ENCODE data around the gene GPR78.

The GPR78 gene

DNA sequence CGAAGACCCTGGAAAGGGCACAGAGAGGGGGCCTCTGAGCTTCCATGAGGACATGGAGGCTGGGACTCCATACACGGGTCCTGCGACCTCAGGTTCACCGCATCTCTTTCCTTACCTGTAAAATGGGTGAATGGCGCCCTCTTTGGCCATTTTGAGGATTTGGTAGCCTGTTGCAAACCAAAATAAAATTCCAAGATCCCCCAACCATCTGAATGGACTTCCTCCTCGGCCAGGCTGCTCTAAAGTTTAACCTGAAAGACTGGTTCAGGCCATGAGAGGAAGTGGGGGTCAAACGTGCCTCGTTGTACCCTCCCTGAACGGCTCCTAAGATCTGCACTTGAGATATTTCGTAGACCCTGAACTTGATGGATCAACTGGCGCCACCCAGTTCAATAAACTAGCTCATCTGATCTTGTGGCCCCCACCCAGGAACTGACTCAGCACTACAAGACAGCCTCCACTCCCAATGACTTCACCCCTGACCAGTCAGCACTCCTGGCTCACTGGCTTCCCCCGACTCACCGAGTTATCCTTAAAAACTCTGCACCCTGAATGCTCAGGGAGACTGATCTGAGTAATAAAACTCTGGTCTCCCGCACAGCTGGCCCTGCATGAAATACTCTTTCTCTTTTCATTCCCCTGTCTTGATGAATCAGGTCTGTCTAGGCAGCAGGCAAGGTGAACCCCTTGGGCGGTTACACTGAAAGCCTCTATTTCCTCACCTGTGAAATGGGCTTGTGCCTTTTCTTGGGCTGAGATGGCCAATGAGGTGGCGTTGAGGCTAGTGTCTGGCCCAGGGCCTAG lies 32.9 kb upstream of the GPR78 start:
- DNase-seq, result peak; percentile 67

GRCh38 chr4:8547912-8548730 lies 32.1 kb upstream of the GPR78 start:
- DNase-seq, result no peak

- no peak for DNase-seq
Measured at GRCh38 chr4:8548731-8549351, 31.4 kb upstream of the GPR78 start.

- DNase-seq, result no peak
Measured at GRCh38 chr4:8549352-8549931, 30.8 kb upstream of the GPR78 start.

DNA sequence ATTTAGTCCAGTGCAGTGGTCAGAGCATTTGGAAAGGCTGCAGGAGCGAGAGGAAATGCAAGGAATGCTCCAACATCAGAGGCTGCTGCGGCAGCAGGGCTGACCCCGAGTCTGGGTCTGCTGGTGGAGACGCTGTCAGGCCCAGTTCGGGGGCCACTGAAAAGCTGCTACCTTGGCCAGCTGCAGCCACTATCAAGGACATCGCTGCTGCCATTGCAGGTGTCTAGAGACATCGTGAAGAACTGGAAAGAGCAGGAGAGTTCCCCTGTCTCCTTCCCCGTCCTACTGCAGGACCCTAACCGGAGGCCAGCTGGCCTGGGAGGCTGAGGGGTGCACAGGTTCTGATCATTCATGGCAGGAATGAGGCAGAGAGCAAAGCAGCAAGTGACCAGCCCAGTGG lies 29.5 kb upstream of the GPR78 start:
- DNase-seq, result no peak

GRCh38 chr4:8552024-8552423 lies 28.2 kb upstream of the GPR78 start:
- DNase-seq, result no peak

DNA sequence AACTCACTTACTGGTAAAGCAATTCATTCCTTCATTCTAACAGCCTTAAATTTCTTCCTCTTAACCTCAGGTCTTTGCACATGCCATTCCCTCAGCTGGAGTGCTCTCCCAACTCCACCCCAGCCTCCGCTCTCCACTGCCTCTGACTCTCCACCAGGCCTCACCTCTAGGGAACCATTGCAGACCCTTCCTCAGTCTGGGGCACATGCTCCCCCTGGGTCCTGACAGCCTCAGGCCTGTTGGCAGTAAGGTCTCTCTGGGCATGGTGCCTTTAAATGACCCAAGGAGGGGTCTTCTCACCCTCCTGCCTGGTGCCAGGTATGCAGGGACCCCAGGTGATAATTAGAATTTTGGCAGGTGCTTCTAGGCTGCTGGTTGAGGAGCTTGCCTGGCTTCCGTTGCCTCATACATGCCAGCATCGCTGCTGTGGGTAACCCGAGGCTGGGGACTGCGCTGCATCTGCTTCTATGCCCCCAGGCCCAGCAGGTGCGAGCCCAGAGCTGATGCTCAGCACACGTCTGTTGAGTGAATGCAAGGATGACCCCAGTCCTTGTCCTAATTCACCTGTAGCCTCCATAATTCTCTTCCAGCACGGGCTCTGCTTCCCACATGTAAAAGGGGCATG lies 27.5 kb upstream of the GPR78 start:
- DNase-seq, result no peak

GRCh38 chr4:8553216-8553615 lies 27.0 kb upstream of the GPR78 start:
- no peak for DNase-seq

GRCh38 chr4:8553991-8554405 lies 26.2 kb upstream of the GPR78 start:
- DNase-seq, result no peak

GRCh38 chr4:8554555-8555100 lies 25.6 kb upstream of the GPR78 start:
- DNase-seq, result no peak

- no peak for DNase-seq
Measured at GRCh38 chr4:8555716-8556115, 24.5 kb upstream of the GPR78 start.

DNA sequence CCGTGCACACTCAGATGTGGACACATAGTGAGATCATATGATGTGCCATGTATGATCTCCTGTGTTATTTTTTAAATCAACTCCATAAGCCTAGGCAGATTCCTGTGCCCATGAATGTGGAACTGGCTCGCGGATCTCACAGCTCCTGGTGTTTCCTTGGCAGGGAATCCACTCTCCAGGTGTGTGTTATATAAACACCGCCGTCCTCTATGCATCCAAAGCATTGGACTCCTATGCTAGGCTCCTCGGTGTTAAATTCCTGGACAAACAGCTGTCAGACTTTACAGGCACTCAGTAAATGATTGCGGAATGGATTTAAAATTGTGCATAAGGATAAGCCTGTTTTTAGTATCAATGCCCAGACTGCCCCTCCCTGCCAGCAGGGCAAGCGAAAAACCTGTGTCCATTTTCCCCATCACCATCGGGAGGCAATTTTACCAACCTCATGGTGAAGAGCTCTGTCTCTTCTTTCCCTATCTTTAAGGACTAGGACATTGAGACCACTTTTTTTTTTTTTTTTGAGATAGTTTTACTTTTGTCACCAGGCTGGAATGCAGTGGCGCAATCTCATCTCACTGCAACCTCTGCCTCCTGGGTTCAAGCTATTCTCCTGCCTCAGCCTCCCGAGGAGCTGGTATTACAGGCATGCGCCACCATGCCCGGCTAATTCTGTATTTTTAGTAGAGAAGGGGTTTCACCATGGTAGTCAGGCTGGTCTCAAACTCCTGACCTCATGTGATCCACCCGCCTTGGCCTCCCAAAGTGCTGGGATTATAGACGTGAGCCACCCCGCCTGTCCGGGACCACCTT lies 23.6 kb upstream of the GPR78 start:
- DNase-seq, result no peak

DNA sequence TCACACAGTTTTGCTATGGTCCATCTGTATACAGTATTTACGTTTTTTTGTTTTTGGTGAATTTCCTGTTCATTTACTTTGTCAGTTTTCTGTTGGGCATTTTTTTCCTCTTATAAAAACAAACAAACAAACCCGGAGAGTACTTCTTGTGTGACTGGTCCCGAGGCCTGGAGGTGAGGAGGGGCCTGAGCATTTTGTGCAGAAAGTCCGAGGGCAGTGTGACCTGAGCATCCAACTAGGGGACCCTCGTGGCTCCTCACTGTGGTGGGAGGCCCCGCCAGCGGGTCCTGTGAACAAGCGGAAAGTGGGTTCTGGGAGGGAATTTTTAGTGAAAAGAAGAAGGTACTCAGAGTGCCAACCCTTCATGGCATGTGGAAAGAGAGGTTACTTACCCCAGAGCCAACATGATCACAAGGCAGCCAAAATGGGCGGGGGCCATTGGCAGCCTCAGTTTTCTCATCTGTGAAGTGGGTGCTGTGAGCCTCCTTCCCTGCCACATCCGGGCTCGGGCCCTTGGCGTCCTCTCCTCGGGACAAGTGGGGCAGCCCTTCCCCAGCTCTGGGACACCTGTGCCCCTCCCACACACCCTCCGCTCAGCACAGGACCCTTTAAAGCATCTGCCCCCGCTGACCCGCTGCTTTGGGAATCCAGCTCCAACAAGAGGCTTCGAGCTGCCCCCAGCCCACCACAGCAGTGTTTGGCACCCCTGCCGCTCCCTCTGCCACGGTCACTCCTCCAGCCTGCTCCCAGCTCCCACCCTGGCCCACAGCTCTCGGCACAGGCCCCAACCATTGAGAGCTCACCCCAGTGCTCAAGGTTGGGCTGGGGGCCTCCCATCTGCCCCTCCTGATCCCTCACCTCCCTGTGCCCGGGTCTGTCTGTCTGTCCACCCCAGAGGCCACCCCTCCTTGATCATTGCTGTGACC lies 22.8 kb upstream of the GPR78 start:
- no peak for DNase-seq

GRCh38 chr4:8558080-8558960 lies 21.9 kb upstream of the GPR78 start:
- no peak for DNase-seq

- DNase-seq, result no peak
Measured at GRCh38 chr4:8559011-8559410, 21.2 kb upstream of the GPR78 start.

DNA sequence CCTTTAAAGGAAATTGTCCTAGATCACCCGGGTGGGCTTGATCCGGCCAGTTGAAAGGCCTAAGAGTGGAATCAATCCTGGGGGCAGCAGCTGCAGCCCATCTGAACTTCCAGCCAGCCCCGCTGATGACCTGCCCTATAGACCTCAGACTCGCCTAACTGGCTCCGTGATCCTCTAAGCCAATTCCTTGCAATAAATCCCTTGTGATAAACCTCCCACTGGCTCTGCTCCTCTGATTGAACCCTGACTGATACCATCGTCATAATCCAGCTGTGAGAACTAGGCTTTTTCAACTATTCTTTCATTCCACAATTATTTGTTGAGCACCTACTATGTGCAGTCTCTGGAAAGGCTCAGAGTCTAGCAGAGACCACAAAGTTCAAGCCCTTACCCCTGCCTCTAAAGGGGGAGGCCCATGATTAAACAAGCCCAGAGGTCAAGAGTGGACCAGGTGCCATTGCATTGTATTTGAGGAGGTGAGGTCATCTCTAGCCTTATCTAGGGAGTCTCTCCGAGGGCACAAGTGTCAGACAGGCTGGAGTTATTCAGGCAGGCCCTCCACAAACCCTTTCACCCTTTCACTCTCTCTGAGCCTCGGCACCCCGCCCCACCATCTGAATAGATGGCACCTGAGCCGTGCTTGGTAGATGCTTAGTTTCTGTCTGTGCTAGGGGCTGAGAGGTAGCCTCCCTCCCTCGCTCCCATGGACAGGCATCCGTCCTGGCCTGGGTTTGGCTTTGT lies 20.5 kb upstream of the GPR78 start:
- DNase-seq, result no peak

GRCh38 chr4:8560265-8561047 lies 19.7 kb upstream of the GPR78 start:
- no peak for DNase-seq

DNA sequence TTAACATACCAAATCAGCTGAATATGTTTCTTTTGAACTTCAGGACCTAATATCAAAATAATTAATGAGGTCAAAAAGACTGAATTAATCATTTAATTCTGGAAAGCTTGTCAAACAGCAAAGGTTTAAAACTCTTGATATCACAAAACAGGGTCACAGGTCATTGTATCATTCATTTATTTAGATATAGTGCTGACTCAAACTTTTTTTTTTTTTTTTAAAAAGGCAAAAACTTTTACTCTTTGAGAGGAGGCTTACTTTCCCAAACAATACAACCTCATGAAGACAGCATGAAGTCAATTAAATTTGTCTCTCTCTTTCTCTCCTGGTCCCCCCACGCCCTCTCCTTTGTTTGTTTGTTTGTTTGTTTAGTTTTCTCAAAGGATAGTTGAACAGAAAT lies 15.6 kb upstream of the GPR78 start:
- no peak for DNase-seq

All from DMS53 (cell line).